ENCODE data around the gene APC.

- no peak for TF ChIP-seq AHDC1 (CRISPR knock-in tag; IDR thresholded peaks at IDR 0.05; ENCODE audit: borderline replicate concordance)
- TF ChIP-seq KLF6 (CRISPR knock-in tag; IDR thresholded peaks at IDR 0.05), result no peak
- no peak for TF ChIP-seq TP53 (CRISPR knock-in tag; conservative IDR thresholded peaks at IDR 0.05)
- TF ChIP-seq TCF12 (IDR thresholded peaks at IDR 0.05), result no peak
- TF ChIP-seq TCF12 (CRISPR knock-in tag; IDR thresholded peaks at IDR 0.05), result no peak
- no peak for TF ChIP-seq FOXA3 (CRISPR knock-in tag; IDR thresholded peaks at IDR 0.05)
- TF ChIP-seq CTCF (CRISPR knock-in tag; IDR thresholded peaks at IDR 0.05), result no peak
- no peak for TF ChIP-seq POLR2AphosphoS5 (IDR thresholded peaks at IDR 0.05; ENCODE audit: low read depth, low read length)
- no peak for TF ChIP-seq FOXA1 (IDR thresholded peaks at IDR 0.05)
- no peak for TF ChIP-seq FOXA1 (CRISPR knock-in tag; IDR thresholded peaks at IDR 0.05)
- no peak for TF ChIP-seq MLX (CRISPR knock-in tag; IDR thresholded peaks at IDR 0.05)
- no peak for TF ChIP-seq SUZ12 (IDR thresholded peaks at IDR 0.05; ENCODE audit: low read depth, low read length)
- no peak for TF ChIP-seq ZFP37 (CRISPR knock-in tag; IDR thresholded peaks at IDR 0.05; ENCODE audit: borderline replicate concordance)
- no peak for TF ChIP-seq SMAD3 (CRISPR knock-in tag; IDR thresholded peaks at IDR 0.05)
- TF ChIP-seq CCAR2 (optimal IDR thresholded peaks at IDR 0.05; ENCODE audit: low read depth, low read length), result no peak
These were observed 92.7 kb downstream of the APC start for GRCh38 chr5:112830378-112830777.
